ENCODE data around the gene PPP3CA.

DNA sequence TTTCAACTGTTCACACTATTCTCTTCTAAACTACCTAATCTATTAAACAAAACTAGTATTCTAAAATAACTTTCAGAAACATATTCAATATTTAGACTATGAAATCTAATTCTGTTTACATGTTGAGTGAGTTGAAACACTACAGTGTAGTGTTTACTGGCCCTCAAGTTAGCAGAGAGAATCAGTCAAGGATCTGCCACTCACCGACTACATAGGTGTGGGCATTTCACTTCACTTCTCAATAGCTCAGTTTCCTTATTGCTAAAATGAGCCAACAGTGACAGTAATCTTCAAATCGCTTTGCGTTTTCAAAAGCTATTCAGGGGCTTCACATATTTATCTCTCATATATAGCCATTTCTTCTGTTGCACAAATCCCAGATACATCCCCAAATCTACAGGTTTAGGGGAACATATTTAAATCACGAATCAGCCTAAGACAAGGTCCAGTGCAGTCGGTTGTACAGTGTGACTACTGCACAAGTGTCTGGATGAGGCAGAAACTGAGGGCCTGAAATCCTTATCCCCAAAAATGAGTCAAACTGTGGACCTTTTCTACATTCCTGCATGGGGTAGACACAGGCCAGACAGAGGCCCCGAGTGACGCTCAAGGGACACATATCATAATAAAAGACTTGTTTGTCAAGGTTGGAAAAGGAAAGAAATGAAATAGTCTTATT, 129.8 kb downstream of the PPP3CA start:
- TF ChIP-seq, protein P1, sequence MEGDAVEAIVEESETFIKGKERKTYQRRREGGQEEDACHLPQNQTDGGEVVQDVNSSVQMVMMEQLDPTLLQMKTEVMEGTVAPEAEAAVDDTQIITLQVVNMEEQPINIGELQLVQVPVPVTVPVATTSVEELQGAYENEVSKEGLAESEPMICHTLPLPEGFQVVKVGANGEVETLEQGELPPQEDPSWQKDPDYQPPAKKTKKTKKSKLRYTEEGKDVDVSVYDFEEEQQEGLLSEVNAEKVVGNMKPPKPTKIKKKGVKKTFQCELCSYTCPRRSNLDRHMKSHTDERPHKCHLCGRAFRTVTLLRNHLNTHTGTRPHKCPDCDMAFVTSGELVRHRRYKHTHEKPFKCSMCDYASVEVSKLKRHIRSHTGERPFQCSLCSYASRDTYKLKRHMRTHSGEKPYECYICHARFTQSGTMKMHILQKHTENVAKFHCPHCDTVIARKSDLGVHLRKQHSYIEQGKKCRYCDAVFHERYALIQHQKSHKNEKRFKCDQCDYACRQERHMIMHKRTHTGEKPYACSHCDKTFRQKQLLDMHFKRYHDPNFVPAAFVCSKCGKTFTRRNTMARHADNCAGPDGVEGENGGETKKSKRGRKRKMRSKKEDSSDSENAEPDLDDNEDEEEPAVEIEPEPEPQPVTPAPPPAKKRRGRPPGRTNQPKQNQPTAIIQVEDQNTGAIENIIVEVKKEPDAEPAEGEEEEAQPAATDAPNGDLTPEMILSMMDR (IDR thresholded peaks at IDR 0.05) = no peak
- TF ChIP-seq POLR2A (IDR thresholded peaks at IDR 0.05) = no peak

Data from Peyer's patch (tissue), 4 donors.